ENCODE results near the gene PROC. TPM values are rescaled to one million over a fixed set of nuclear protein-coding genes. Genes with fewer than 3 reads are reported as not detected.
A peak's percentile ranks its signal among the peaks of the same experiment; 100 is the strongest.

Gene PROC
- total and polyA plus RNA-seq, 8 donors: 0.50 to 4.6 (median 3.7) TPM; not detected in 1

GRCh38 chr2:127421871-127422558 is 3.8 kb downstream of the PROC start:
- Histone ChIP-seq H3K9me3 (no peaks in the 10 kb centered on the region), H3K4me1 (peaks cover 9 to 17% of the 10 kb centered on the region in 2 donors), H3K27ac (no peak overlapping the region), H3K27me3 (peaks cover 19 to 46% of the 10 kb centered on the region in 2 donors), H3K4me3 (no peak overlapping the region), H3K36me3 (no peaks in the 10 kb centered on the region)
- ATAC-seq (no peak), DNase-seq (no peak)
- TF ChIP-seq, protein P1, sequence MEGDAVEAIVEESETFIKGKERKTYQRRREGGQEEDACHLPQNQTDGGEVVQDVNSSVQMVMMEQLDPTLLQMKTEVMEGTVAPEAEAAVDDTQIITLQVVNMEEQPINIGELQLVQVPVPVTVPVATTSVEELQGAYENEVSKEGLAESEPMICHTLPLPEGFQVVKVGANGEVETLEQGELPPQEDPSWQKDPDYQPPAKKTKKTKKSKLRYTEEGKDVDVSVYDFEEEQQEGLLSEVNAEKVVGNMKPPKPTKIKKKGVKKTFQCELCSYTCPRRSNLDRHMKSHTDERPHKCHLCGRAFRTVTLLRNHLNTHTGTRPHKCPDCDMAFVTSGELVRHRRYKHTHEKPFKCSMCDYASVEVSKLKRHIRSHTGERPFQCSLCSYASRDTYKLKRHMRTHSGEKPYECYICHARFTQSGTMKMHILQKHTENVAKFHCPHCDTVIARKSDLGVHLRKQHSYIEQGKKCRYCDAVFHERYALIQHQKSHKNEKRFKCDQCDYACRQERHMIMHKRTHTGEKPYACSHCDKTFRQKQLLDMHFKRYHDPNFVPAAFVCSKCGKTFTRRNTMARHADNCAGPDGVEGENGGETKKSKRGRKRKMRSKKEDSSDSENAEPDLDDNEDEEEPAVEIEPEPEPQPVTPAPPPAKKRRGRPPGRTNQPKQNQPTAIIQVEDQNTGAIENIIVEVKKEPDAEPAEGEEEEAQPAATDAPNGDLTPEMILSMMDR (IDR thresholded peaks at IDR 0.05): no peak
- intact Hi-C loops (cut with DNase I): no loop called here

DNA sequence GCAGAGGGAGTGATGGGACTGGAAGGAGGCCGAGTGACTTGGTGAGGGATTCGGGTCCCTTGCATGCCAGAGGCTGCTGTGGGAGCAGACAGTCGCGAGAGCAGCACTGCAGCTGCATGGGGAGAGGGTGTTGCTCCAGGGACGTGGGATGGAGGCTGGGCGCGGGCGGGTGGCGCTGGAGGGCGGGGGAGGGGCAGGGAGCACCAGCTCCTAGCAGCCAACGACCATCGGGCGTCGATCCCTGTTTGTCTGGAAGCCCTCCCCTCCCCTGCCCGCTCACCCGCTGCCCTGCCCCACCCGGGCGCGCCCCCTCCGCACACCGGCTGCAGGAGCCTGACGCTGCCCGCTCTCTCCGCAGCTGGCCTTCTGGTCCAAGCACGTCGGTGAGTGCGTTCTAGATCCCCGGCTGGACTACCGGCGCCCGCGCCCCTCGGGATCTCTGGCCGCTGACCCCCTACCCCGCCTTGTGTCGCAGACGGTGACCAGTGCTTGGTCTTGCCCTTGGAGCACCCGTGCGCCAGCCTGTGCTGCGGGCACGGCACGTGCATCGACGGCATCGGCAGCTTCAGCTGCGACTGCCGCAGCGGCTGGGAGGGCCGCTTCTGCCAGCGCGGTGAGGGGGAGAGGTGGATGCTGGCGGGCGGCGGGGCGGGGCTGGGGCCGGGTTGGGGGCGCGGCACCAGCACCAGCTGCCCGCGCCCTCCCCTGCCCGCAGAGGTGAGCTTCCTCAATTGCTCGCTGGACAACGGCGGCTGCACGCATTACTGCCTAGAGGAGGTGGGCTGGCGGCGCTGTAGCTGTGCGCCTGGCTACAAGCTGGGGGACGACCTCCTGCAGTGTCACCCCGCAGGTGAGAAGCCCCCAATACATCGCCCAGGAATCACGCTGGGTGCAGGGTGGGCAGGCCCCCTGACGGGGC is 4.6 kb downstream of the PROC start:
- H3K9me3 ChIP-seq: no peaks in the 10 kb centered on the region
- TF ChIP-seq, protein P1 (IDR thresholded peaks at IDR 0.05): no peak
- H3K36me3 ChIP-seq: no peaks in the 10 kb centered on the region
- peak in 1 of 4 donors; percentile 87 for DNase-seq
- intact Hi-C loops (cut with DNase I): no loop called here
- H3K27me3 ChIP-seq: peaks cover 19 to 42% of the 10 kb centered on the region in 2 donors
- H3K4me1 ChIP-seq: peaks cover 9 to 17% of the 10 kb centered on the region in 2 donors
- peak overlapping the region; percentile 21 to 30 for H3K4me3 ChIP-seq
- peak; percentile 50 for ATAC-seq
- H3K27ac ChIP-seq: no peak overlapping the region

DNA sequence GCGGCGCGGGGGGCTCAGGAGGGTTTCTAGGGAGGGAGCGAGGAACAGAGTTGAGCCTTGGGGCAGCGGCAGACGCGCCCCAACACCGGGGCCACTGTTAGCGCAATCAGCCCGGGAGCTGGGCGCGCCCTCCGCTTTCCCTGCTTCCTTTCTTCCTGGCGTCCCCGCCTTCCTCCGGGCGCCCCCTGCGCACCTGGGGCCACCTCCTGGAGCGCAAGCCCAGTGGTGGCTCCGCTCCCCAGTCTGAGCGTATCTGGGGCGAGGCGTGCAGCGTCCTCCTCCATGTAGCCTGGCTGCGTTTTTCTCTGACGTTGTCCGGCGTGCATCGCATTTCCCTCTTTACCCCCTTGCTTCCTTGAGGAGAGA is 5.2 kb downstream of the PROC start:
- ATAC-seq (peak; percentile 70), DNase-seq (peak in 1 of 4 donors; percentile 26)
- Histone ChIP-seq H3K4me3 (peak overlapping the region; percentile 21 to 30), H3K27me3 (peaks cover 19 to 42% of the 10 kb centered on the region in 2 donors), H3K4me1 (peaks cover 9 to 17% of the 10 kb centered on the region in 2 donors), H3K36me3 (no peaks in the 10 kb centered on the region), H3K9me3 (no peaks in the 10 kb centered on the region), H3K27ac (no peak overlapping the region)
- intact Hi-C loops (cut with DNase I): no loop called here
- TF ChIP-seq, protein P1 (IDR thresholded peaks at IDR 0.05): no peak

- H3K4me3 ChIP-seq: no peak overlapping the region
- no peak for DNase-seq
- H3K4me1 ChIP-seq: peaks cover 9 to 17% of the 10 kb centered on the region in 2 donors
- TF ChIP-seq, protein P1 (IDR thresholded peaks at IDR 0.05): no peak
- intact Hi-C loops (cut with DNase I): no loop called here
- H3K36me3 ChIP-seq: no peaks in the 10 kb centered on the region
- H3K27me3 ChIP-seq: peaks cover 19 to 42% of the 10 kb centered on the region in 2 donors
- ATAC-seq: no peak
- H3K27ac ChIP-seq: no peak overlapping the region
- no peaks in the 10 kb centered on the region for H3K9me3 ChIP-seq
Observed at GRCh38 chr2:127423880-127424279, 5.7 kb downstream of the PROC start.
